OCI-M1 (cell line): ENCODE data around the gene HIPK4.
"Not testable (repeated sequence)": the region's sequence is repeated elsewhere in the genome, so short reads cannot be mapped to it uniquely, and the experiment has no call there.

Source experiments
- DNase-seq: peaks from one replicate; lab custom pipeline; 2025; lab: John Stamatoyannopoulos, UW

HIPK4 gene, protein sequence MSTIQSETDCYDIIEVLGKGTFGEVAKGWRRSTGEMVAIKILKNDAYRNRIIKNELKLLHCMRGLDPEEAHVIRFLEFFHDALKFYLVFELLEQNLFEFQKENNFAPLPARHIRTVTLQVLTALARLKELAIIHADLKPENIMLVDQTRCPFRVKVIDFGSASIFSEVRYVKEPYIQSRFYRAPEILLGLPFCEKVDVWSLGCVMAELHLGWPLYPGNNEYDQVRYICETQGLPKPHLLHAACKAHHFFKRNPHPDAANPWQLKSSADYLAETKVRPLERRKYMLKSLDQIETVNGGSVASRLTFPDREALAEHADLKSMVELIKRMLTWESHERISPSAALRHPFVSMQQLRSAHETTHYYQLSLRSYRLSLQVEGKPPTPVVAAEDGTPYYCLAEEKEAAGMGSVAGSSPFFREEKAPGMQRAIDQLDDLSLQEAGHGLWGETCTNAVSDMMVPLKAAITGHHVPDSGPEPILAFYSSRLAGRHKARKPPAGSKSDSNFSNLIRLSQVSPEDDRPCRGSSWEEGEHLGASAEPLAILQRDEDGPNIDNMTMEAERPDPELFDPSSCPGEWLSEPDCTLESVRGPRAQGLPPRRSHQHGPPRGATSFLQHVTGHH

DNA sequence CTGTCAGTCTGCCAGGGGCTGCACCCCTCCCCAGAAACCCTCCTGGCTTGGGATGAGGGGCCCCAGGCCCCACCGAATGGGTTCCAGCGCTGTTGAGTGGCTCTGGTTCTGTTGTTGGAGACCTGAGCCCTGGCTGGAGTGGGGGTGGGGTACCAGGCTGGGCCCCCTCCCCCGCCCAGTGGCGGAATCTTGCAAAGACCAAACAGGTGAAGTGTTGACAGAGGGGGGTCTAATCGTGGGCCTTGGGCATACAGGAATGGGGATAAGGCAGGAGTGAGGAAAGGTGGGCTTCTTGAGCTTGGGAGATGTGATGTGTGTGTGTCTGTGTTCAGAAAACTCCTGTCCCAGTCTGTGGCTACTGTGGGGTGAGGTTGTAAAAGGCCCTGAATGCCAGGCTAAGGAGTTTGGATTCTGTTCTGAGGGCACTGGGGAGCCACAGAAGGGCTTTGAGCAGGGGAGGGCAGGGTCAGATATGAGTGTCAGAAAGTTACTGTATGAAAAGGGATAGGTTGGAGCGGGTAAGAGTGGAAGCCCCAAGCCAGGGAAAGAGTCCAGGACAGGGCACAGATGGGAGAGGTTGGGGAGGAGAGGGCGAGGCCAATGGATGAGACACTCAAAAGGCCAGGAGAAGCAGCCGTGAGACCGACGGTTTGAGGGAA is at the start of gene HIPK4:
Gene HIPK4 (minus strand): TSS at position 98 of the 659 bp plus-strand sequence. CDS start 279 bp downstream, outside the sequence.
- no peak for DNase-seq

DNA sequence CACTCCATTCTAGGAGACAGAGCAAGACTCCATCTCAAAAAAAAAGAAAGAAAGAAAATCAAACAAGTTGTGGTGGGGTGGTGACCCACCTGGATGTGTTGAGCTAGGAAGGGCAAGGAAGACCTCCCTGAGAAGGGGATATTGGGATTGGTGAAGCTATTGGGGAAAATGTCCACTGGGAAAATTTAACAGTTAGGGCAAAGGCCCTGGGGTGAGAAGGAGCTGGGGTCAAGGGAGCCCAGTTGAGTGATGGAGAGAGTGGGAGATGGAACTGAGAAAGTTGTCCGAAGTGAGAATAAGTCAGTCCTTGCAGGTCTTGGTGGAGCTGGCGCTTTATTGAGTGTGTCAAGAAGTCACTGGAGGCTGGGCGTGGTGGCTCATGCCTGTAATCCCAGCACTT is 48.3 kb upstream of the HIPK4 start:
- no peak for DNase-seq

DNA sequence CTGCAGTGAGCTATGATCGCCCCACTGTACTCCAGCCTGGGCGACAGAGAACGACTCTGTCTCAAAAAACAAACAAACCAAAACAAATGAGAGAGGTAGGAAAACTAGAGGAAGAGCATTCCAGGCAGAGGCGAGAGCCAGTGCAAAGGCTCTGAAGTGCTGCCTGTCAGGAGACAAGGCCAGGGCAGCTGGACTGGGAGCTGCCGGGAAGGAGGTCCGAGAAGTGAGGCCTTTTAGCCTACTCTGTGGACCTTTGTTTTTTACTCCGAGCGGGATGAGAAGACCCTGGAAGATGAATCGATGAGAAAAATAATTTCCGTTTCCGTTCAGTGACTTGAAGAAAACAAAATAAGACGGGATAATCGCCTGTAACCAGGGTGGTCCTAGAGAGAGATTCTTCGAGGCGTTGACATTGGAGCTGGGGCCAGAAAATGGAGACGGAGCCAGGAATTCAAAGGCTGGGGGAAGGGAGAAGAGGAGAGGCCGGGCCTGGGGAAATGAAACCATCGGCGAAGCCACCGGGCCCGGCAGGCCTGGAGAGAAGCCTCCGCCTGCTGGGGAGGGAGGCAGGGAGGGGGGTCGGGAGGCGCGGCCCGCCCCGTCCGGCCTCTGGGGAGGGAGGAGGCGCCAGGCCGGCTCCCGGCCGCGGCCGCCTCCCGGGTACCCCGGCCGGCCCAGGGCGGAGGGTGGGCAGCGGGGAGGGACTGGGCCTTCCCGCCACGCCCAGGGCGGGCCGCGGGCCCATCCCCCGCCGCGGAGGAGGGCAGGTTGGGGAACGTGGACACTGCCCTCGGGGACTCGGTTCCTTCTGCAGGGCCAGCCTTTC is 43.6 kb upstream of the HIPK4 start:
- DNase-seq, result peak; percentile 95

DNA sequence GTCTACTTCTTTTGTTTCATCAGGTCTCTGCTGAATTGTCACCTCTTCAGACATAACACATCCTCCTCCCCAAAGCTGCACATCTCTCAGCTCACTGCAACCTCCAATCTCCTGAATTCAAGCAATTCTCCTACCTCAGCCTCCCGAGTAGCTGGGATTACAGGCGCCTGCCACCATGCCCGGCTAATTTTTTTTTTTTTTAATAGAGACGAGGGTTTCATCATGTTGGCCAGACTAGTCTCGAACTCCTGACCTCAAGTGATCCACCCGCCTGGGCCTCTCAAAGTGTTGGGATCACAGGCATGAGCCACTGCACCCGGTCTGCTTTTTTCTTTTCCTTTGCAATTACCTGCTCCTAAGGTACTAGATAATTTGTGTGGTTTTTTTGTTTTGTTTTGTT is 42.8 kb upstream of the HIPK4 start:
- DNase-seq, result not testable (repeated sequence)

DNA sequence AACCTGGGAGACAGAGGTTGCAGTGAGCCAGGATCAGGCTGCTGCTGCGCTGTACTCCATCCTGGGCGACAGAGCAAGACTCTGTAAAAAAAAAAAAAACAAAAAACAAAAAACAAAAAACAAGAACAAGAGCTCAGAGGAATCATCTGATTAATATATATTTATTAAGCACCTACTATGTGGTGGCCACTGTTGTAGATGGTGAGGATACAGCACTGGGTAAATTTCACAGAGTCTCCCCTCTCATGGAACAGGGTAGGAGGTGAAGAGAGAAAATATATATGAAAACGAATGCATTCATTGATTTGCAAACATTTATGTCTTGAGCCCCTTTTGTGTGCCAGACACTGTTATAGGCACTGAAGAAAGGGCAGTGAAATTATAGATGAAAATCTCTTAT is 41.7 kb upstream of the HIPK4 start:
- DNase-seq, result no peak

DNA sequence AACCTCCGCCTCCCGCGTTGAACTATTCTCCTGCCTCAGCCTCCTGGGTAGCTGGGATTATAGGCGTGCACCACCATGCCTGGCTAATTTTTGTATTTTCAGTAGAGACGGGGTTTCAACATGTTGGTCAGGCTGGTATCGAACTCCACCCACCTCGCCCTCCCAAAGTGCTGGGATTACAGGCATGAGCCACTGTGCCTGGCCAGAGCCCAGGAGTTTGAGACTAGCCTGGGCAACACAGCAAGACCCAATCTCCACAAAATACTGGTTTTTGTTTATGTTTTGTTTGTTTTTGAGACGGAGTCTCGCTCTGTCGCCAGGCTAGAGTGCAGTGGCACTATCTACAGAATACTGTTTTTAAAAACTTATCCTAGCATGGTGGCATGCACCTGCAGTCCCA is 40.3 kb upstream of the HIPK4 start:
- DNase-seq, result not testable (repeated sequence)

DNA sequence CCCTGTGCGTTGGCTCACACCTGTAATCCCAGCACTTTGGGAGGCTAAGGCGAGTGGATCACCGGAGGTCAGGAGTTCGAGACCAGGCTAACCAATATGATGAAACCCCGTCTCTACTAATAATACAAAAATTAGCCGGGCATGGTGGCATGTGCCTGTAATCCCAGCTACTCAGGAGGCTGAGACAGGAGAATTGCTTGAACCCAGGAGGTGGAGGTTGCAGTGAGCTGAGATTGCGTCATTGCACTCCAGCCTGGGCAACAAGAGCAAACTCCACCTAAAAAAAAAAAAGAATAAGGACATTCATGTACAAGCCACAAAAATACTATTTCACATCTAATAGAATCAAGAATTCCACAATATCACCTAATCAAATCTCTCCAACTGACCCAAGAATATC is 38.2 kb upstream of the HIPK4 start:
- DNase-seq, result not testable (repeated sequence)

DNA sequence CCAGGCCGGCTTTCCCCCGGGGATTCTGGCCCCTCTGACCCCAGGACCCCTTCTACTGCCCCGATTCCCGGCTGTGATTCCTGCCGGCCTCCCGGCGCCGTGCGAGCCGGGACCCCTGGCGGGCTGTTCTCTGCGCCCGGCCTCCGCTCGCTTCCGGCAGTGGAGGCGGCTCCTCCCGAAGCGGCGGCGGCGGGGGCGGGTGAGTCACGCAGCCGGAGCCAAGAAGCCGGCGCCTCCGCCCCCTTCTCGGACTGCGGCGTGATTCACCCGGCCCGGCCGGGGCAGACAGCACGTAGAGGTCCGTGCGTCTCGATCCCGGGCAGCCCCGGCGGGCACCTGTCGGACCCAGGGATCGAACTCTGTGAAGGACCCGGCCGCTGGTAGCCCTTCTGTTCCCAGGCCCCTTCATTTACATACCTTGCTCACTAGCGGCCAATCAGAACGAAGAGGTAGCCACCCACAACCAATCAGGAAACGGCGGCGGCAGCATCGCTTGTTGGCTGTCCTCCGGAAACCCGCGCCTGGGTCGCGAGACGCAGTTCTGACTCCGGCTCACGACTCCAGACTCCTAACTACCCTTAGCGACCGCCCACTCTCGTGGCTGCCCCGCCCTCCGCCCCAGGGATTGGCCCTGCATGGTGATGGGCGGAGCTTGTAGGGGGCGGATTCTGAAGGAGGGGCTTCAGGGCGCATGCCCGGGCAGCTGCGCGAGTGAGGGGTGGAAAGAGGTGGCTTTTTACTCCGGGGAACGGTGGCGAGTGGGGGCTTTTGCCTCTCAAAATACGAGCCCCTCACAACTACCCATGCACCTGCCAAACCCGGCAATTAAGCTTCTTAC is 35.7 kb upstream of the HIPK4 start, which contains the start of gene SERTAD1:
Gene SERTAD1 (minus strand): TSS at position 543 of the 838 bp plus-strand sequence. CDS start 2,446 bp downstream, outside the sequence.
- DNase-seq, result peak; percentile 100

DNA sequence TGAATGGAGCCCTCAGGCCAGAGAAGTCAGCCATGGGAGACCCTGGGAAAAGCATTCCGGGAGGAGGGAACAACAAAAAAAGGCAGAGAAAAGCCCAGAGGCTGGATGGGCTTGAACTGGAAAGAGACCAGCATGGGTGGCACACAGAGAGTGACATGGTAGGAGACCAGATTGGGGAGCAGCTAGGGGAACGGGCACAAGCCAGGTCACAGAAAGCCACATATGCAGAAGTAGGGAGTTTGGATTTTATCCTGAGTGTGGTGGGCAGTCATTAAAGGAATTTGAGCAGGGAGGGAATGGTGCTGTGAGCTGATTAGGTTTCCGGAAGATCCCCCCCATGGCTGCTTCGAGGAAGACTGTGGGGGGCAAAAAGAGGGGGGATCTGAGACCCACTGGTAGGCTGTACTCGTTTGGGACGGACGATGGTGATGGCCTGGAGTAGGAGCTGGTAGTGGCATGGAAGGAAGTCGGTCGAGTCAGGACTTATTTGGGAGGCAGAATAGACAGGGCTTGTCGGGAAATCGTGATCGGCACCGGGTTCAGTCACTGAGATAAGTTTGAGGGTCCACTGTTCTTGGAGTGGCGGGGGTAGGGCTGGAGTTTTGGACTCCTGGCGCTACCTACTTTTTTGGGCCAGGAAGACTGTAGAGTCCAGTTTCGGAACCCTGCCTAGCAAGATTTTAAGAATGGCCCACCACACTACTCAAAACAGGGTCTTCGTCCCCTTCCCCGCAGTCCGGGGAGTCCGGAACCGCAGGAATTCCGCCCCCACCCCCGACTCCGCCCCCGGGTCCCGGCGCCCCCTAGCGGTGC is 34.9 kb upstream of the HIPK4 start:
- peak; percentile 77 for DNase-seq

DNA sequence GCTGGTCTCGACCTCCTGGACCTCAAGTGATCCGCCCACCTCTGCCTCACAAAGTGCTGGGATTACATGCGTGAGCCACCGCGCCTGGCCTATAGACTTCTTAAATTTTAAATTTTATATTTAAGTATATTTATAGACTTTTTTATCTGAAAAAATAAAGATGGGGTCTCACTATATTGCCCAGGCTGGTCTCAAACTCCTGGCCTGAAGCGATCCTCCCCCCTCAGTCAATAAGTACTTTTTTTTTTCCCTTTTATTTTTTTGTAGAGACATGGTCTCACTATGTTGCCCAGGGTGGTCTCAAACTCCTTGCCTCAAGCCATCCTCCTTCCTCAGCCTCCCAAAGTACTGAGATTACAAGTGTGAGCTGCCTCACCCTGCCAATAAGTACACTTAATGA is 34.0 kb upstream of the HIPK4 start:
- no peak for DNase-seq

DNA sequence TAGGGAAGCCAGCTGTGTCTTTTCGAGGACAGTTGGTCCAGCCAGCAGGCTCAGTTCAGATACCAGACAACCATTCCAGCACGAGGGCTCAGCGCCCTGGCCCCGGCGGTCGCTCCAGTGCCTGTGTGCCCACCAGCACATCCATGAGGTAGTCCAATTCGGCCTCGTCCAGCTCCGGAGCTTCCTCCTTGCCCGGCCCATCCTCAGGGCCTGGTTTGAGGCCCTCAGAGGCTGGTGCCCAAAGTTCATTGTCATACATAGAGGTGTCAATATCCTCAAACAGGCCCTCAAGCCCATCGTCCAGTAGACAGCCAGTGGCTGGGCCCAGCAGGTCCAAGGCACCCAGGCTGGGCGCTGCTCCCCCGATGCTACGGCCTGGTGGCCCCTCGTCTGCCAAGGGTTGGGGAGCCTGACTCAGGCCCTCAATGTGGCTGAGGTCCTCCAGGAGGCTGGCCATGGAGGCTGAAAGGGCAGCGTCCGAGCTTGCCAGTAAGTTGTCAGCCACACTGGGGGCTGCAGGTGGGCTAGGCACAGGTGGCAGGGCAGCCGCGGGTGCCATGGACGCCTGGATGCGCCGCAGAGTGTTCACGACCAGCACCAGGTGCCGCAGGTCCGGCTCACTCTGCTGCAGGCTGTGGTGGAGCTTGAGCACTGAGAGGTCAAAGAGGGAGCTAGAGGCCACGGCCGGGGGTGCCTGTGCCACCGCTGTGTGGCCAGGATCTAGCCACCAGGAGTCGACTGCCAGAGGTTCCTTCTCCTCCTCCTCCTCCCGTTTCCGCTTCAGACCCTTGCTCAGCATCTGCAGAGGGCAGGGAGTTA is 33.0 kb upstream of the HIPK4 start:
- no peak for DNase-seq

DNA sequence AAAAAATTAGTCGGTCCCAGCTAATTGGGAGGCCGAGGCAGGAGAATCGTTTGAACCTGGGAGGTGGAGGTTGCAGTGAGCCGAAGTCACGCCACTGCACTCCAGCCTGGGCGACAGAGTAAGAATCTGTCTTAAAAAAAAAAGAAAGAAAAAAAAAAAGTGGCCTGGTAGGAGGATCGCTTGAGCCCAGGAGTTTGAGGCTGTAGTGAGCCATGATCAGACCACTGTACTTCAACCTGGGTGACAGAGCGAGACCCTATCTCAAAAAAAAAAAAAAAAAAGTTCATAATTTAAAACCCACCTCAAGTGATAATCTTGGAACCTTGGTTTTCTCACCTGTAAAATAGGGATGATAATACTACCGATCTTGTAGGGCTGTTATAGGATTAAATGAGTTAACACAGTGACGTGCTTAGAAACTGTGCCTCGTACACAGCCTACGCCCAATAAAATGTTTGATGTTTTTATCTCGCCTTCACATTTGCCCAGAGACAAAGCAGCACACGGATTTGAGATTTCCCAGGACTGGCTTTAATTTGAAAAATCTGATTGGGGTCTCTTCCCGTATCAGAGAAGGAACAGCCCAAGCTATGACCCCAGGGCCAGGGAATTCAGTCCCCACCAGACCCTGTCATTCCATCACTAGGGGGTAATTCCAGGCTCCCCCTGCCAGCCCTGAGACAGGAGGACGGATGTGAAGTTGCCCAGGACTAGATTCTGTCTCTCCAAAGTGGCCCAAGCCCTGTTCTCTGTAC is 32.2 kb upstream of the HIPK4 start:
- DNase-seq, result no peak

DNA sequence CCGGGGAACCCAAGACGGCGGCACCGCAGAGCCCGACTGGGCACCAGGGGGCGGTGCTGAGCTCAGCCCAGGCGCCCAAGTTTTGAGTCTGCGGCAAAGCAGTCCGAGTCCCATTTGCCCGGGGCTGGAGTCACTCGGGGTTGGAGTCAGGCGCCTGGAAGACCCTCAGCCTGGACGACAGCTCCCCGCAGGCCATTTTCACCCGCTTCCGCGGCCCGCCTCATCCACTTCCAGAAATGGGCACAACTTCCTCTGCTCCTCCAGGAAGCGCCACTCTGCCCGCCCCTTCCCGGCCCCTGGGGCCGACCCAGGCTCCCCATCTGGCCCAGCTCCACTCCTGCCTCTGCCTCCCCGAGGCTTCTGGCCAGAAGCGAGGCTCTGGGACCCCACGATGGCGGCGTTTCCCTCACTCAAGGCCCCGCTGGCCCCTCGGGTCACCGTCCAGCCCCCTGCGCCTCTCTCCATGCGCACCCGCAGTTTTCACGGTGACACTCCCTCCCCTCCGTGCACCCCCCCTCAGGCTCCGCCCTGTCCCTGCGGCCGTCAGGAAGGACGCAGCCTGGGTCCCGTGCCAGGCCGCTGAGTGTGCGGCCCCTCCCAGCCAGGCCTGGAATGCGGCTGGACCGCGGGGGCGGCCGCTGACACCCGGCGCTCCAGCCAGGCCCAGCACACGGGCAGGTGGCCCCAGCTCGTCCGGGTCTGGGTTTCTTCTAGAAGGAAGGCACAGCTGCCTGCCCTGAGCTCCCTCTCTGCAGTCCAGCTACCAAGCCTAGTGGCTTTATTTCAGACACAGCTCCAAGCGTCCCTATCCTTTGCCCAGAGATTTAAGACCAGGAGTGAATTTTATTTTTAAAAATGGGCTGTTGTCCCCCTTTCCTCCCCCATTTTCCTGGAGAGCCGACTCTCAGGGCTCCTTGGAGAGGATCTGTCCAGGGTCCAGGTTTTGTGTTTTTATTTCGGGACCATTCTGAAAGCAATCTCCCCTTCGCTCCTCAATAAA is 31.1 kb upstream of the HIPK4 start:
- DNase-seq, result peak; percentile 97

DNA sequence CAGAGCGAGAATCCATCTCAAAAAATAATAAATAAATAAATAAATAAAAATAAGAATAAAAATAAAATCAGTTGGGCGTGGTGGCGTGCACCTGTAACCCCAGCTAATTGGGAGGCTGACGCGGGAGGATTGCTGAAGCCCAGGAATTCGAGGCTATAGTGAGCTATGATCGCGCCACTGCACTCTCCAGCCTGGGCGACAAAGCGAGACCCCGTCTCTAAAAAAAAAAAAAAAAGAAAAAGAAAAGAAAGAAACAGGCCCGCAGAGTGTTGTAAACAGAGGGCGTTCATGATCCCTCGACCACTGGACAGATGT is 30.4 kb upstream of the HIPK4 start:
- DNase-seq, result no peak

DNA sequence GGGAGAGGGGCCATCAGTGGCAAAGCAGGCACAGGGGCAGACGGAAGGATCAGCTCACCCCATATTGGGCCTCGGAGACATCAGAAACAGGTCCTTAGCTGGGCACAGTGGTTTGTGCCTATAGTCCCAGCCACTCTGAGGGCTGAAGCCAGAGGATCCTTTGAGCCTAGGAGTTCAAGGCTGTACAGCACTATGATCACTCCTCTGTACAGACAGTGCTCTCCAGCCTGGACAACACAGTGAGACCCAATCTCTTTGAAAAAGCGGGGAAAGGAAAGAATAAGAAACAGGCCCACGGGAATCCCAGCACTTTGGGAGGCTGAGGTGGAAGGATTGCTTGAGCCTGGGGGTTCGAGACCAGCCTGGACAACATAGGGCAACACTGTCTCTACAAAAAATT is 29.8 kb upstream of the HIPK4 start:
- DNase-seq, result no peak

DNA sequence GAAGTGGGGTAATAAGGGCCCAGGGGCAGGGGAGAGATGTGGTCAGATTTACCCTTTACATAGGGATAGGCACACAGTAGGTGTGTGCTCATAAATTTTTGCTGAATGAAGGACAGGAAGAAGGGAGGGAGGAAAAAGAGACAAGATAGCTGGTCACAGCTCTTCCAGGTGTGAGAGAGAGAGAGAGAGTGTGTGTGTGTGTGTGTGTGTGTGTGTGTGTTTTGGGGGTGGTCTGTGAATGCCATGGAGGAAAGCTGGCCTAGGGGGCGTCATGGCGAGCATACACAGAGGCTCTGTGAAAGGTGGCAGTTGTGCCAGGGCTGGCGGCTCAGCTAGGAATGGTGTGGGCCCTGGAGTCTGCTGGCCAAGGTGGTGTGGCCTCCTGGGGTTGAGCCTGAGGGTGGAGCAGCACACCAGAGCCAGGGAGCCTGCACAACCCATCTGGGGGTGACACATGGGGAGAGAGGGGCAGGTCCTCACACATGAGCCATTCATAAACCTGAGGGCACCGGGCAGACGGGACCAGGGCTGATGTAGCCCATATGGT is 29.2 kb upstream of the HIPK4 start:
- DNase-seq, result no peak

DNA sequence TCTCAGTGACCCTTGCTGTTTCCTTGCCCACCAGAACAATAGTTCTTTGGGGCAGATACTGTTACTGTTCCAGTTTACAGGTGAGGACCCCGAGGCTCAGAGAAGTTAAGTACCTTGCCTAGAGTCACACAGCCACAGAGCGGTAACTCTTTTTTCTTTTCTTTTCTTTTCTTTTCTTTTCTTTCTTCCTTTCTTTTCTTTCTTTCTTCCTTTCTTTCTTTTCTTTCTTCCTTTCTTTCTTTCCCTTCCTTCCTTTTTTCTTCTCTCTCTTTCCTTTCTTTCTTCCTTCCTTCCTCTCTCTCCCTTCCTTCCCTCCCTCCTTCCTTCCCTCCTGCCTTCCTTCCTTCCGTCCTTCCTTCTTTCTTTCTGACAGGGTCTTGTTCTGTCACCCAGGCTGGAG is 28.1 kb upstream of the HIPK4 start:
- DNase-seq, result no peak
